Spinal cord (tissue), 10 donors: ENCODE measurements around the gene SLC4A4. TPM values are rescaled to one million over a fixed set of nuclear protein-coding genes. Genes with fewer than 3 reads are reported as not detected.

Experiments
- DNase-seq, 6 donors: peaks; one replicate each; pipeline versions ENCODE4 v3.0.0 to v3.0.0-alpha.2; 2013 to 2015; ENCODE audit warnings: low spot score in 6 of 6, low read depth in 4 of 6
- H3K27ac ChIP-seq: one replicate; pipeline ENCODE4 v1.5.1; 2013; ENCODE audit warnings: low read depth, low read length, control low read depth
- H3K27me3 ChIP-seq: one replicate; pipeline ENCODE4 v1.6.1; 2013; ENCODE audit warnings: low read length; ENCODE audit not compliant: control insufficient read depth, insufficient read depth
- H3K36me3 ChIP-seq: one replicate; pipeline ENCODE4 v1.6.1; 2013; ENCODE audit warnings: low read length; ENCODE audit not compliant: control insufficient read depth, insufficient read depth
- H3K4me1 ChIP-seq: one replicate; pipeline ENCODE4 v1.6.1; 2013; ENCODE audit warnings: low read length; ENCODE audit not compliant: control insufficient read depth, insufficient read depth
- H3K4me3 ChIP-seq: one replicate; pipeline ENCODE4 v1.5.1; 2013; ENCODE audit warnings: low read depth, low read length, control low read depth
- H3K9me3 ChIP-seq: one replicate; pipeline ENCODE4 v1.6.1; 2013; ENCODE audit warnings: low read length; ENCODE audit not compliant: control insufficient read depth, insufficient read depth
- WGBS: methylation state at CpG from one replicate; pipeline ENCODE4 v1.1.5; 2013; ENCODE audit warnings: missing lambda C conversion rate; ENCODE audit not compliant: insufficient coverage; 5-methylcytosine and 5-hydroxymethylcytosine counted together
- polyA plus RNA-seq, 2 donors: library from polyadenylated mRNA; unstranded; fragments of 120-200 nt; gene quantifications; one replicate each; pipeline ENCODE4 v1.2.1, GENCODE V29; 2013; ENCODE audit not compliant: insufficient read length in 2 of 2
- total RNA-seq, 2 donors: library from RNA; depleted of rRNA in 1 of 2; stranded (reverse); fragments of 120-200 nt in 1 of 2; fragments of >200 nt in 1 of 2; gene quantifications; one replicate each; pipeline versions ENCODE4 v1.2.3 to v1.2.4, GENCODE V29; 2013 to 2014
- donor health status: healthy.

Gene SLC4A4
- total and polyA plus RNA-seq, 4 donors, result 67.2 to 111 (median 106) TPM

DNA sequence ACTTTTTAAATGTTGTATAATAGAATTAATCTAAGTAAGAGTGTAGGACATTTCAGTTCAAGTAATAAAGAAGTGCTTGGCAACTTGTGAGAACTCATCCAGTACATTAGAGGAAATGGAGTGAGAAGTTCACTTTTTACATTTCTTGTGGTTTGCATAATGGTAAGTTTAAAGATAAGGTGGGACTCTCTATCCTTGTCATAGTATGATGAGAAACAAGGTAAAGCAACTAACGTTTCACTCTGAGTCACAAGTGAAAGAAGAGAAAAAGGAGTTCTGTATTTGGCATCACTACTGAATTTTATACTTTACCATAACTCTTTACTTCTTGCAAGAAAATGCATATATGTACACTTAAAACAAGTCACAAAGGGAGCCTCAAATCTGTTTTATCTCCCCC lies 219.4 kb downstream of the SLC4A4 start:
- Histone ChIP-seq H3K27me3 (no peaks in the 10 kb centered on the region), H3K4me1 (no peaks in the 10 kb centered on the region), H3K4me3 (no peak overlapping the region), H3K27ac (no peak overlapping the region), H3K9me3 (no peaks in the 10 kb centered on the region), H3K36me3 (no peaks in the 10 kb centered on the region)
- no peak for DNase-seq
- WGBS, result no CpG with 5 or more reads among the region's 1 CpG

DNA sequence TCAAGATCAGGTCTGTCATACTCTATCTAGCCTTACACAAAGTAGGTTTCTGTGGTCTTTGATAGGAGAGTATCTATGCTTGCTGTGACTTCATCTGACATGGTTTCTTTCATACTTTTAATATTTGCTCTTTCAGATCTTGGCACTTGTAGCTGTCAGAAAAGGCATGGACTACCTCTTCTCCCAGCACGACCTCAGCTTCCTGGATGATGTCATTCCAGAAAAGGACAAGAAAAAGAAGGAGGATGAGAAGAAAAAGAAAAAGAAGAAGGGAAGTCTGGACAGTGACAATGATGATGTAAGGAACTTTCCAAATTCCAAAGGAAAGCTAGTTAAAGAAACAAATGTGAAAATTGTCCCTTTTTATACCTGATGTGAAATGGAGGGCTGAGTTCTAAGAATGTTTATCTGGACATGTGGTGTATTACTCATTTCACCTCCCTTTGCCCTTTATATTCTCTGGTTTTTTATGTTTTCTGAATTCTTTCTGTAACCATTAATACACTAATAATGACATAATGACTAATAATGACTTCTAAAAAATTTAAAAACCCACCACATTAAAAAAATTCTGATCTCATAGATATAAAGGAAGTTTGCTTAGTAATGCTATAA lies 221.2 kb downstream of the SLC4A4 start:
- Histone ChIP-seq H3K27ac (no peak overlapping the region), H3K4me3 (no peak overlapping the region), H3K36me3 (no peaks in the 10 kb centered on the region), H3K4me1 (no peaks in the 10 kb centered on the region), H3K9me3 (no peaks in the 10 kb centered on the region), H3K27me3 (no peaks in the 10 kb centered on the region)
- no peak for DNase-seq
- no CpG with 5 or more reads among the region's 1 CpG for WGBS

- Histone ChIP-seq H3K4me1 (no peaks in the 10 kb centered on the region), H3K9me3 (no peaks in the 10 kb centered on the region), H3K36me3 (no peaks in the 10 kb centered on the region), H3K27ac (no peak overlapping the region), H3K4me3 (no peak overlapping the region), H3K27me3 (no peaks in the 10 kb centered on the region)
- WGBS, result 100% methylated on average over 1 of the region's 2 CpGs
- DNase-seq, result no peak
Observed at GRCh38 chr4:71564775-71565174, 226.0 kb downstream of the SLC4A4 start.

DNA sequence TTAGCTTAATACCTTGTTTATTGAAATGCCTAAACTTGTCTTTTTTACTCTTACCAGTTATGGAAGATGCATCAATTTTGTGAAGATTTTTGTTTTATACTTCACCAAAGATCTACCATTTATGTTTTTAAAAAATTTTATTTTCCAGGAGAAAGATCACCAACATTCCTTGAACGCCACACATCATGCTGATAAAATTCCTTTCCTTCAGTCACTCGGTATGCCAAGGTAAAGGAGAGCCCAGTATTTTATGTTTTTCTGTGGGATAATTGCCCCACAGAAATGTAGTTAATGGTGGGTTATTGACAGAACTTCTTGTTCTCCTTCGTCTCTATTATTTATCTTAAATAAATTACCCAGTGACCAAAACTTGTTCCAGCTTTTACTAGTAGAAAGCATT lies 228.0 kb downstream of the SLC4A4 start:
- no peak for DNase-seq
- H3K27me3 ChIP-seq, result no peaks in the 10 kb centered on the region
- no peaks in the 10 kb centered on the region for H3K9me3 ChIP-seq
- no peaks in the 10 kb centered on the region for H3K4me1 ChIP-seq
- WGBS, result no CpG with 5 or more reads among the region's 3 CpGs
- no peak overlapping the region for H3K4me3 ChIP-seq
- H3K36me3 ChIP-seq, result no peaks in the 10 kb centered on the region
- no peak overlapping the region for H3K27ac ChIP-seq

DNA sequence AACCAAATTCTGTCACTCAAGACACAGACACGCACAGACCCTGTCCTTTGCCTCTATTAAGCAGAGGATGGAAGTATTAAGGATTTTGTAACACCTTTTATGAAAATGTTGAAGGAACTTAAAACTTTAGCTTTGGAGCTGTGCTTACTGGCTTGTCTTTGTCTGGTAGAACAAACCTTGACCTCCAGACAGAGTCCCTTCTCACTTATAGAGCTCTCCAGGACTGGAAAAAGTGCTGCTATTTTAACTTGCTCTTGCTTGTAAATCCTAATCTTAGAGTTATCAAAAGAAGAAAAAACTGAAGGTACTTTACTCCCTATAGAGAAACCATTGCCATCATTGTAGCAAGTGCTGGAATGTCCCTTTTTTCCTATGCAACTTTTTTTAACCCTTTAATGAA lies 229.3 kb downstream of the SLC4A4 start:
- no peak overlapping the region for H3K27ac ChIP-seq
- no peak for DNase-seq
- no peaks in the 10 kb centered on the region for H3K4me1 ChIP-seq
- no peaks in the 10 kb centered on the region for H3K27me3 ChIP-seq
- no peaks in the 10 kb centered on the region for H3K36me3 ChIP-seq
- no CpG with 5 or more reads among the region's 1 CpG for WGBS
- H3K9me3 ChIP-seq, result no peaks in the 10 kb centered on the region
- no peak overlapping the region for H3K4me3 ChIP-seq

- Histone ChIP-seq H3K4me3 (no peak overlapping the region), H3K27me3 (no peaks in the 10 kb centered on the region), H3K9me3 (no peaks in the 10 kb centered on the region), H3K27ac (no peak overlapping the region), H3K4me1 (no peaks in the 10 kb centered on the region), H3K36me3 (no peaks in the 10 kb centered on the region)
- WGBS, result 86% methylated on average over 1 of the region's 3 CpGs
- DNase-seq, result no peak
Observed at GRCh38 chr4:71570492-71570891, 231.7 kb downstream of the SLC4A4 start.

DNA sequence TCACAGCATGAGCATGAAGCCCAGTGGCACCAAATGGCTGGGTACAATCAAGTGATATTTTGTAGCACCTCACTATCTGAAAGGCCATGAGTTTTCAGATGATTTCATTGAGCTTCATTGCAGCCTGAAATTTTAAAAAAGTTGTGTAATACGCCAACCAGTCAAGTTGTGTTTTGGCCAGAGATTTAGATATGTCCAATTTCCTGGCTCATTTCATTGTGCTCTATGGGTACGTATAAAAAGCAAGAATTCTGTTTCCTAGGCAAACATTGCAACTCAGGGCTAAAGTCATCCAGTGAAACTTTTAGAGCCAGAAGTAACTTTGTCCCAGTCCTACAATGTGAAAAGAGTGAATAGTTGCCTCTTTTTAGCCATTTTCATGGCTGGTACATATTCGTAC lies 232.5 kb downstream of the SLC4A4 start:
- no peak for DNase-seq
- H3K9me3 ChIP-seq, result no peaks in the 10 kb centered on the region
- no peak overlapping the region for H3K4me3 ChIP-seq
- no peak overlapping the region for H3K27ac ChIP-seq
- H3K27me3 ChIP-seq, result no peaks in the 10 kb centered on the region
- H3K36me3 ChIP-seq, result no peaks in the 10 kb centered on the region
- WGBS, result 90% methylated on average over 2 of the region's 3 CpGs
- H3K4me1 ChIP-seq, result no peaks in the 10 kb centered on the region

DNA sequence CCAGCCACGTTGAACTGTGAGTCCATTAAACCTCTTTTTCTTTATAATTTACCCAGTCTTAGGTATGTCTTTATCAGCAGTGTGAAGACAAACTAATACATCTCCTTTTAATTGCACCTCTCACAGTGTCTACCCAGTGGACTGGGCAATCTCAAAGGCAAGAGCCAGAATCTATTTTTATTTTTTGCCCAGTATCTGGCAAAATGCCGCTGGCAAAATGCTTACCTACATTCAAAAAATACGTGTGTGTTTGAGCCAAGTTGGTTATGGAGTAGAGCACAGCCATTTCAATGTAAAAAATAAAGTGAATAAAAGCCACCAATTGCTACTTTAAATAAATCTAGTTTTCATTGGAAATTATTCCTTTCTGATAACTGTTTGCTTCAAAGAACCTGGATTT lies 245.2 kb downstream of the SLC4A4 start:
- H3K4me1 ChIP-seq, result no peaks in the 10 kb centered on the region
- H3K27me3 ChIP-seq, result no peaks in the 10 kb centered on the region
- DNase-seq, result no peak
- no peaks in the 10 kb centered on the region for H3K36me3 ChIP-seq
- WGBS, result no CpG with 5 or more reads among the region's 3 CpGs
- H3K4me3 ChIP-seq, result no peak overlapping the region
- H3K27ac ChIP-seq, result no peak overlapping the region
- H3K9me3 ChIP-seq, result no peaks in the 10 kb centered on the region

DNA sequence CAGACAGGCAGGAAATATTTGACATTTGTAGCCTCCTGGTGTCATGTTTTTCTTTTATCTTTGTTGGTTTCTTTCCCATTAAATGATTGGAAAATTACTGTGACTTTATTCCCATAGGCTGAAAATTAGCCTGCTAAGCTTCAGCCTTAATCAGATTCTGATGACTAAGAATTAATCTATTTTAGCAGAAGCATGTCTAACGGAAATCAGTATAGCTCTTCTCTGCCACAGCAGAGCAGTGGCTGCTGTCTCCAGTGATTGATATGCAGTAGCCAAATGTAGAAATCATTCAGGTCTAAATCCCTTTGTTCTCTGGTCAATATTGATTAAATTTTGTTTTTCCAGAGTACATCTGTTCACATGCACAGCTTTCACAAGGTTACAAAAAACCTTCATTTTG lies 245.8 kb downstream of the SLC4A4 start:
- no peaks in the 10 kb centered on the region for H3K27me3 ChIP-seq
- H3K9me3 ChIP-seq, result no peaks in the 10 kb centered on the region
- no peak overlapping the region for H3K27ac ChIP-seq
- DNase-seq, result peak in 1 of 6 donors; percentile 60
- H3K4me1 ChIP-seq, result no peaks in the 10 kb centered on the region
- no CpG with 5 or more reads among the region's 1 CpG for WGBS
- H3K4me3 ChIP-seq, result no peak overlapping the region
- H3K36me3 ChIP-seq, result no peaks in the 10 kb centered on the region

DNA sequence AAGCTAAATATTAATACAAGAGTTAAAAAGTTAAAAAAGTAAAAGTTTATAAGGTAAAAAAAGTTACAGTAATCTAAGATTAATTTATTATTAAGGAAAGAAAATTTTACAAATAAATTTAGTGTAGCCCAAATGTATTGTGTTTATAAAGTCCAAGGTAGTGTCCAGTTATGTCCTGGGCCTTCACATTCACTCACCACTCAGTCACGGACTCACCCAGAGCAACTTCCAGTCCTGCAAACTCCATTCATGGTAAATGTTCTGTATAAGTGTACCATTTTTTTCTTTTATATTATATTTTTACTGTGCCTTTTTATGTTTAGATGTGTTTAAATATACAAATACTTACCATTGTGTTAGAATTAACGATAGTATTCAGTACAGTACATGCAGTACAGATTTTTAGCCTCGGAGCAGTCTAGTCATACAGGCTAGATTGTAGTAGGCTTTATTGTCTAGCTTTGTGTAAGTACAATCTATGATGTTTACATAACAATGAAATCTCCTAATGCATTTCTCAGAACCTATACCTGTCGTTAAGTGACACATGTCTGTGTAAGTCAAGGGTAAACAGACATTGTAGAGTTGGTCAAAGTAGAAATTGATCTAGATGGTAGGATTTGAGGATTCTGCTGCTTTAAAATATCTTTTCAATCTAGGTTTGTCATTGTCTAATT lies 247.4 kb downstream of the SLC4A4 start:
- no peak for DNase-seq
- no peak overlapping the region for H3K27ac ChIP-seq
- no peaks in the 10 kb centered on the region for H3K36me3 ChIP-seq
- H3K4me3 ChIP-seq, result no peak overlapping the region
- H3K9me3 ChIP-seq, result no peaks in the 10 kb centered on the region
- WGBS, result no CpG with 5 or more reads among the region's 4 CpGs
- H3K4me1 ChIP-seq, result no peaks in the 10 kb centered on the region
- H3K27me3 ChIP-seq, result no peaks in the 10 kb centered on the region
